PC-3 (cell line): ENCODE measurements around the gene MAP1LC3B2. TPM values are rescaled to one million over a fixed set of nuclear protein-coding genes. Genes with fewer than 3 reads are reported as not detected.

ENCODE experiments used
- ATAC-seq: fragments of 200-7000 bp; cut with Tn5 transposase; 2 replicates; pipeline ENCODE4 v1.9.1; 2020; ENCODE audit warnings: mild to moderate bottlenecking, moderate library complexity
- BruUV-seq: library from RNA; stranded (reverse); fragments of 400-500 nt; replicated peaks from 2 replicates; lab custom pipeline; 2021; lab: Mats Ljungman, UMichigan
- CTCF ChIA-PET: fragments of 300-600 bp; sonication (Branson Sonifier 250); formaldehyde crosslinking; loops from one replicate; lab custom pipeline; 2022; ENCODE audit warnings: antibody characterized with exemption; lab: Charles Lee
- POLR2A ChIA-PET: fragments of 300-600 bp; sonication (Branson Sonifier 250); formaldehyde crosslinking; loops from one replicate; lab custom pipeline; 2022; ENCODE audit warnings: antibody characterized with exemption; ENCODE audit not compliant: unreplicated experiment; lab: Charles Lee
- DNase-seq: peaks from one replicate; pipeline ENCODE4 v3.0.0-alpha.2; 2015
- H2AFZ ChIP-seq: fragments of 300-600 bp; sonication (generic); 2 replicates; pipeline ENCODE4 v1.6.0; 2016; ENCODE audit warnings: antibody characterized with exemption, low read length
- H3F3A ChIP-seq: fragments of 300-600 bp; sonication (generic); one replicate; pipeline ENCODE4 v1.6.0; 2017; ENCODE audit warnings: antibody characterized with exemption, low read length, control low read depth, mild to moderate bottlenecking; ENCODE audit not compliant: unreplicated experiment
- H3K27ac ChIP-seq: fragments of 300-600 bp; sonication (generic); 2 replicates; pipeline ENCODE4 v1.5.1; 2016; ENCODE audit warnings: mild to moderate bottlenecking, low read length
- H3K27me3 ChIP-seq: fragments of 300-600 bp; sonication (generic); 2 replicates; pipeline ENCODE4 v1.6.1; 2016; ENCODE audit warnings: low read length, mixed read lengths
- H3K36me3 ChIP-seq: fragments of 300-600 bp; sonication (generic); 2 replicates; pipeline ENCODE4 v1.6.1; 2016; ENCODE audit warnings: low read depth, mixed run types, low read length, mixed read lengths
- H3K4me1 ChIP-seq: fragments of 300-600 bp; sonication (generic); 2 replicates; pipeline ENCODE4 v1.5.1; 2016; ENCODE audit warnings: low read length; ENCODE audit not compliant: insufficient read depth
- H3K4me2 ChIP-seq: fragments of 300-600 bp; sonication (generic); 2 replicates; pipeline ENCODE4 v1.6.0; 2016; ENCODE audit warnings: low read length
- H3K4me3 ChIP-seq: fragments of 300-600 bp; sonication (generic); 2 replicates; pipeline ENCODE4 v1.5.1; 2016; ENCODE audit warnings: mild to moderate bottlenecking, low read length, mixed read lengths
- H3K79me2 ChIP-seq: fragments of 300-600 bp; sonication (generic); 2 replicates; pipeline ENCODE4 v1.6.1; 2017; ENCODE audit warnings: low read length, mixed read lengths
- H3K9ac ChIP-seq: fragments of 300-600 bp; sonication (generic); 2 replicates; pipeline ENCODE4 v1.6.0; 2016; ENCODE audit warnings: mild to moderate bottlenecking, low read length
- H3K9me2 ChIP-seq: fragments of 300-600 bp; sonication (generic); replicated peaks from 2 replicates; pipeline ENCODE4 v1.6.1; 2016; ENCODE audit warnings: mixed run types, low read length, mixed read lengths
- H3K9me3 ChIP-seq: fragments of 300-600 bp; sonication (generic); 2 replicates; pipeline ENCODE4 v1.6.1; 2016; ENCODE audit warnings: low read length, mixed read lengths
- H4K20me1 ChIP-seq: fragments of 300-600 bp; sonication (generic); 2 replicates; pipeline ENCODE4 v1.6.1; 2016; ENCODE audit warnings: low read length, mixed read lengths
- CTCF ChIP-seq: fragments of 300-600 bp; sonication (generic); conservative IDR thresholded peaks from 2 replicates; pipeline ENCODE4 v1.5.1; 2017; ENCODE audit warnings: antibody characterized with exemption, low read depth, mild to moderate bottlenecking, low read length
- EZH2 ChIP-seq: fragments of 300-600 bp; sonication (generic); IDR thresholded peaks from one replicate; pipeline ENCODE4 v1.6.1; 2017; ENCODE audit warnings: antibody characterized with exemption, mild to moderate bottlenecking, low read length; ENCODE audit not compliant: unreplicated experiment
- EZH2phosphoT487 ChIP-seq: fragments of 300-600 bp; sonication (generic); IDR thresholded peaks from 2 replicates; pipeline ENCODE4 v1.6.1; 2018; ENCODE audit warnings: mild to moderate bottlenecking, antibody characterized with exemption, low read length, borderline replicate concordance
- intact Hi-C: fragments of 100-400 bp; cut with micrococcal nuclease; formaldehyde crosslinking; loops from 2 replicates; pipeline ENCODE4 v1.9.0; 2023
- total RNA-seq: library from RNA; depleted of rRNA; stranded (reverse); fragments of >200 nt; gene quantifications from 2 replicates; pipeline ENCODE4 v1.2.3, GENCODE V29; 2014

The MAP1LC3B2 gene
- total RNA-seq, 1 experiment from 2014 or later: not detected

GRCh38 chr12:116538682-116539305, 20.4 kb upstream of the MAP1LC3B2 start:
- Histone ChIP-seq H3K4me1 (peaks cover 33% of the 10 kb centered on the region), H3K27me3 (no peaks in the 10 kb centered on the region), H3K4me2 (peak overlapping the region; percentile 50; the same call in 1 of the 2 replicates), H3K9me3 (no peaks in the 10 kb centered on the region), H3K79me2 (no peaks in the 10 kb centered on the region), H3K27ac (peak overlapping the region; percentile 31), H3K9me2 (no peaks in the 10 kb centered on the region), H4K20me1 (no peaks in the 10 kb centered on the region), H3K4me3 (no peak overlapping the region), H3K9ac (no peak overlapping the region), H3K36me3 (no peaks in the 10 kb centered on the region), H3F3A (peaks cover 4% of the 10 kb centered on the region), H2AFZ (no peak overlapping the region)
- TF ChIP-seq EZH2phosphoT487: no peak
- TF ChIP-seq EZH2: no peak
- TF ChIP-seq CTCF: no peak
- DNase-seq: no peak
- ChIA-PET POLR2A (interaction anchor here (0.7 kb wide), 1 partner anchor 1798 kb away, joined by 3 read pairs; no protein-coding TSS in a partner anchor), CTCF (interaction anchor here (0.5 to 0.8 kb wide), 2 partner anchors 84 to 398 kb away, joined by 3 to 5 read pairs; no protein-coding TSS in a partner anchor)
- no peak for ATAC-seq
- intact Hi-C loops: no loop called here
- BruUV-seq: no TSS peak

GRCh38 chr12:116539361-116539771, 19.8 kb upstream of the MAP1LC3B2 start:
- Histone ChIP-seq H3K79me2 (no peaks in the 10 kb centered on the region), H3K4me1 (peaks cover 33% of the 10 kb centered on the region), H3K27ac (peak overlapping the region; percentile 31), H4K20me1 (no peaks in the 10 kb centered on the region), H3K9me3 (no peaks in the 10 kb centered on the region), H3K9ac (no peak overlapping the region), H3K4me2 (peak overlapping the region; percentile 50), H3K4me3 (peak overlapping the region; percentile 6; the same call in 1 of the 2 replicates), H3K27me3 (no peaks in the 10 kb centered on the region), H2AFZ (peak overlapping the region; percentile 45), H3F3A (peaks cover 4% of the 10 kb centered on the region), H3K36me3 (no peaks in the 10 kb centered on the region), H3K9me2 (no peaks in the 10 kb centered on the region)
- DNase-seq (peak; percentile 72), ATAC-seq (peak; percentile 80)
- intact Hi-C loops: no loop called here
- no peak for TF ChIP-seq EZH2phosphoT487
- TF ChIP-seq CTCF: no peak
- no peak for TF ChIP-seq EZH2
- BruUV-seq: no TSS peak
- ChIA-PET POLR2A (no interaction called here), CTCF (interaction anchor here (0.5 to 1.1 kb wide), 3 partner anchors 85 to 398 kb away, joined by 3 to 5 read pairs (median 5); no protein-coding TSS in a partner anchor)
